ENCODE results near the gene NAV2.

- no peak for TF ChIP-seq EZH2 (IDR thresholded peaks at IDR 0.05; ENCODE audit: borderline replicate concordance, low read length)
- TF ChIP-seq CTCF (conservative IDR thresholded peaks at IDR 0.05 in 1 of 2, IDR thresholded peaks at IDR 0.05 in 1 of 2; ENCODE audit: extremely low read depth in 1 of 2, insufficient read depth in 1 of 2, low read depth in 1 of 2, low read length in 2 of 2), result no peak
Measured at GRCh38 chr11:19954899-19955298, 242.3 kb downstream of the NAV2 start.
